Measurements from ENCODE around the gene TECR.

DNA sequence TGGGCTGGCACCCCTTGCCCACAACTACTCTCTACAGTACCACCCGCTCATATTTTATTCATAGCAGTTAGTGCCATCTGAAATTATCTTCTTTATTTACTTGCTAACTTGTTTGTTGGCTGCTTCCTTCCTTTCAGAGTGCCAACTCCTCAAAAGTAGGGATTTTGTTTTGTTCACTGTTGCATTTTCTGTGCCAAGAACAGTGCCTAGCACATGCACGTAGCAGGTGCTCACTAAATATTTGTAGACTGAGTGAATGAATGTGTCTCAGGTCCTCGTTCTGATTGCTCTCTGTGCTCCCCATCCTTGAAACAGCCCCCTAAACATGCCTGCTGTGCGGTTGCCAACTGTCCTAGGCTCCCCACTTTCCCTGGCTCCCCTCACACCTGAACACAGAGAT, 35.0 kb upstream of the TECR start:
- no peak for TF ChIP-seq ZFP36 (IDR thresholded peaks at IDR 0.05; ENCODE audit: low read depth, low read length, partially characterized antibody)
- no peak for TF ChIP-seq ZNF274 (IDR thresholded peaks at IDR 0.05; ENCODE audit: borderline replicate concordance, low read depth, low read length)
- TF ChIP-seq NRF1 (conservative IDR thresholded peaks at IDR 0.05 in 1 of 2, IDR thresholded peaks at IDR 0.05 in 1 of 2): no peak
- TF ChIP-seq ZNF778 (CRISPR knock-in tag; IDR thresholded peaks at IDR 0.05): no peak
- no peak for TF ChIP-seq MCM2 (IDR thresholded peaks at IDR 0.05; ENCODE audit: low read depth)
- TF ChIP-seq, protein P1, sequence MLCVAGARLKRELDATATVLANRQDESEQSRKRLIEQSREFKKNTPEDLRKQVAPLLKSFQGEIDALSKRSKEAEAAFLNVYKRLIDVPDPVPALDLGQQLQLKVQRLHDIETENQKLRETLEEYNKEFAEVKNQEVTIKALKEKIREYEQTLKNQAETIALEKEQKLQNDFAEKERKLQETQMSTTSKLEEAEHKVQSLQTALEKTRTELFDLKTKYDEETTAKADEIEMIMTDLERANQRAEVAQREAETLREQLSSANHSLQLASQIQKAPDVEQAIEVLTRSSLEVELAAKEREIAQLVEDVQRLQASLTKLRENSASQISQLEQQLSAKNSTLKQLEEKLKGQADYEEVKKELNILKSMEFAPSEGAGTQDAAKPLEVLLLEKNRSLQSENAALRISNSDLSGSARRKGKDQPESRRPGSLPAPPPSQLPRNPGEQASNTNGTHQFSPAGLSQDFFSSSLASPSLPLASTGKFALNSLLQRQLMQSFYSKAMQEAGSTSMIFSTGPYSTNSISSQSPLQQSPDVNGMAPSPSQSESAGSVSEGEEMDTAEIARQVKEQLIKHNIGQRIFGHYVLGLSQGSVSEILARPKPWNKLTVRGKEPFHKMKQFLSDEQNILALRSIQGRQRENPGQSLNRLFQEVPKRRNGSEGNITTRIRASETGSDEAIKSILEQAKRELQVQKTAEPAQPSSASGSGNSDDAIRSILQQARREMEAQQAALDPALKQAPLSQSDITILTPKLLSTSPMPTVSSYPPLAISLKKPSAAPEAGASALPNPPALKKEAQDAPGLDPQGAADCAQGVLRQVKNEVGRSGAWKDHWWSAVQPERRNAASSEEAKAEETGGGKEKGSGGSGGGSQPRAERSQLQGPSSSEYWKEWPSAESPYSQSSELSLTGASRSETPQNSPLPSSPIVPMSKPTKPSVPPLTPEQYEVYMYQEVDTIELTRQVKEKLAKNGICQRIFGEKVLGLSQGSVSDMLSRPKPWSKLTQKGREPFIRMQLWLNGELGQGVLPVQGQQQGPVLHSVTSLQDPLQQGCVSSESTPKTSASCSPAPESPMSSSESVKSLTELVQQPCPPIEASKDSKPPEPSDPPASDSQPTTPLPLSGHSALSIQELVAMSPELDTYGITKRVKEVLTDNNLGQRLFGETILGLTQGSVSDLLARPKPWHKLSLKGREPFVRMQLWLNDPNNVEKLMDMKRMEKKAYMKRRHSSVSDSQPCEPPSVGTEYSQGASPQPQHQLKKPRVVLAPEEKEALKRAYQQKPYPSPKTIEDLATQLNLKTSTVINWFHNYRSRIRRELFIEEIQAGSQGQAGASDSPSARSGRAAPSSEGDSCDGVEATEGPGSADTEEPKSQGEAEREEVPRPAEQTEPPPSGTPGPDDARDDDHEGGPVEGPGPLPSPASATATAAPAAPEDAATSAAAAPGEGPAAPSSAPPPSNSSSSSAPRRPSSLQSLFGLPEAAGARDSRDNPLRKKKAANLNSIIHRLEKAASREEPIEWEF (CRISPR knock-in tag; IDR thresholded peaks at IDR 0.05): no peak
- TF ChIP-seq NFYB (IDR thresholded peaks at IDR 0.05; ENCODE audit: extremely low read depth, insufficient read length): no peak
- TF ChIP-seq, protein P2, sequence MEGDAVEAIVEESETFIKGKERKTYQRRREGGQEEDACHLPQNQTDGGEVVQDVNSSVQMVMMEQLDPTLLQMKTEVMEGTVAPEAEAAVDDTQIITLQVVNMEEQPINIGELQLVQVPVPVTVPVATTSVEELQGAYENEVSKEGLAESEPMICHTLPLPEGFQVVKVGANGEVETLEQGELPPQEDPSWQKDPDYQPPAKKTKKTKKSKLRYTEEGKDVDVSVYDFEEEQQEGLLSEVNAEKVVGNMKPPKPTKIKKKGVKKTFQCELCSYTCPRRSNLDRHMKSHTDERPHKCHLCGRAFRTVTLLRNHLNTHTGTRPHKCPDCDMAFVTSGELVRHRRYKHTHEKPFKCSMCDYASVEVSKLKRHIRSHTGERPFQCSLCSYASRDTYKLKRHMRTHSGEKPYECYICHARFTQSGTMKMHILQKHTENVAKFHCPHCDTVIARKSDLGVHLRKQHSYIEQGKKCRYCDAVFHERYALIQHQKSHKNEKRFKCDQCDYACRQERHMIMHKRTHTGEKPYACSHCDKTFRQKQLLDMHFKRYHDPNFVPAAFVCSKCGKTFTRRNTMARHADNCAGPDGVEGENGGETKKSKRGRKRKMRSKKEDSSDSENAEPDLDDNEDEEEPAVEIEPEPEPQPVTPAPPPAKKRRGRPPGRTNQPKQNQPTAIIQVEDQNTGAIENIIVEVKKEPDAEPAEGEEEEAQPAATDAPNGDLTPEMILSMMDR (IDR thresholded peaks at IDR 0.05 in 2 of 3, conservative IDR thresholded peaks at IDR 0.05 in 1 of 3; ENCODE audit: insufficient read depth in 2 of 3, low read depth in 1 of 3, low read length in 3 of 3): no peak
- no peak for TF ChIP-seq CEBPB (tag; IDR thresholded peaks at IDR 0.05)
- TF ChIP-seq POU5F1 (IDR thresholded peaks at IDR 0.05; ENCODE audit: borderline replicate concordance, low read depth, low read length, partially characterized antibody): no peak
- TF ChIP-seq NR3C1 (CRISPR knock-in tag; IDR thresholded peaks at IDR 0.05): no peak
- TF ChIP-seq EGR1 (conservative IDR thresholded peaks at IDR 0.05): no peak
